Astrocyte of the cerebellum (primary cell): ENCODE measurements around the gene TPSG1.
A peak's percentile ranks its signal among the peaks of the same experiment; 100 is the strongest.

Experiments
- DNase-seq: peaks from one replicate; pipeline ENCODE4 v3.0.0-alpha.2; 2011; ENCODE audit warnings: low read depth
- H3K4me3 ChIP-seq: 2 replicates; pipeline ENCODE4 v1.5.1; 2011; ENCODE audit warnings: mild to moderate bottlenecking, low read depth, low read length, moderate library complexity
- in situ Hi-C: cut with HindIII; loops from 2 replicates; pipeline ENCODE4 v1.10.0; 2017; ENCODE audit warnings: low sequenced_read_pairs
- TF ChIP-seq, protein P1 (sequence below): IDR thresholded peaks from 2 replicates; pipeline ENCODE4 v1.5.1; 2012; ENCODE audit warnings: low read length, low read depth, moderate library complexity, mild to moderate bottlenecking; ENCODE audit errors: missing control alignments

The TPSG1 gene

DNA sequence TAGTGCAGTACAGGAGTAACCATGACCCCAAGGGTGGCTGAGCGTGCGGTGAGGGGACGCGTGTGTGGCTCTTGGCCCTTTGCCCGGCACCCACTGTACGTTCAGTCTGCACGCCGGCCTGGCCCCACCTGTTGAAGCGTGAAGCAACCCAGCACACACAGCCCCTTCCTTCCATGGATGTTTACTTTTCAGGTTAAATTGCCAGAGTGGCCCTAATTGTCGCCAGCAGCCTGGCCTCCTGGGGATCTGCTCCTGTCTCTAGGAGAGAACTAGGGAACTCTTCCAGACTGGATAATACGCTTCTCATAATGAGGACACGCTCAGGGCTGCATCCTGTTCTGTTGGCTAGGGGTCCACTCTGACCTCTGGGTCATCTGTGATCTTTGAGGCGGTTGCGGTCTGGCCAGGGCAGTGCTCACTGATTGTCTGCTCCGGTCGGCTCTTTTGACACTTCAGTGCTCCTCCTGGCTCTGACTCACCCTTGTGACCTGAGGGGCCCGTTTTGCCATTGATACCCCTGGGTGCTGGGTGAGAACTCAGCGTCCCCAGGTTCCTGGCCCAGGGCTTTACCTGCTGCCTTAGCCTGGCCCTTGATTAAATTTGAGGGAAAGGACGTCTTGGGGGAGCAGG is 27.7 kb downstream of the TPSG1 start:
- H3K4me3 ChIP-seq = no peak overlapping the region
- in situ Hi-C loops = no loop called here
- no peak for DNase-seq
- TF ChIP-seq, protein P1, sequence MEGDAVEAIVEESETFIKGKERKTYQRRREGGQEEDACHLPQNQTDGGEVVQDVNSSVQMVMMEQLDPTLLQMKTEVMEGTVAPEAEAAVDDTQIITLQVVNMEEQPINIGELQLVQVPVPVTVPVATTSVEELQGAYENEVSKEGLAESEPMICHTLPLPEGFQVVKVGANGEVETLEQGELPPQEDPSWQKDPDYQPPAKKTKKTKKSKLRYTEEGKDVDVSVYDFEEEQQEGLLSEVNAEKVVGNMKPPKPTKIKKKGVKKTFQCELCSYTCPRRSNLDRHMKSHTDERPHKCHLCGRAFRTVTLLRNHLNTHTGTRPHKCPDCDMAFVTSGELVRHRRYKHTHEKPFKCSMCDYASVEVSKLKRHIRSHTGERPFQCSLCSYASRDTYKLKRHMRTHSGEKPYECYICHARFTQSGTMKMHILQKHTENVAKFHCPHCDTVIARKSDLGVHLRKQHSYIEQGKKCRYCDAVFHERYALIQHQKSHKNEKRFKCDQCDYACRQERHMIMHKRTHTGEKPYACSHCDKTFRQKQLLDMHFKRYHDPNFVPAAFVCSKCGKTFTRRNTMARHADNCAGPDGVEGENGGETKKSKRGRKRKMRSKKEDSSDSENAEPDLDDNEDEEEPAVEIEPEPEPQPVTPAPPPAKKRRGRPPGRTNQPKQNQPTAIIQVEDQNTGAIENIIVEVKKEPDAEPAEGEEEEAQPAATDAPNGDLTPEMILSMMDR = no peak

DNA sequence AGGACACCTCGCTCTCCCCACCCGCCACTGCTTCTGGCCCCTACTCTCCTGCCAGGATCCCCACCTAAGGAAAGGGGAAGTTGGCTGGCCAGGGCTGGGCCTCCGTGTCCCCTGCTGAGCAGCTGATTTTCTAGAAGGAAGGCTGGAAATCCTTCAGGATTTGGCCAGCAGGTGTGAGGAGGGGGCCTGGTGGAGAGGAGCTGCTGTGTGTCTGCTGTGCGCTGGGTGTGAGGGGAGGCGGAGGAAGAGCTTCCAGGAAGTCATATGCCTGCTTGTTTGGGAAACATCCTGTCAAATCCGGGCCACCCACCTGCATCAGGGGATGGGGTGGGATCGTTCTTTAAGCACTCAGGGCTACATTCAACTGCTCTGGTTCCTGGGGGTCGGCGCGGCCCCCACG is 28.6 kb downstream of the TPSG1 start:
- no peak for DNase-seq
- TF ChIP-seq, protein P1 = no peak
- H3K4me3 ChIP-seq = no peak overlapping the region
- in situ Hi-C loops = no loop called here

DNA sequence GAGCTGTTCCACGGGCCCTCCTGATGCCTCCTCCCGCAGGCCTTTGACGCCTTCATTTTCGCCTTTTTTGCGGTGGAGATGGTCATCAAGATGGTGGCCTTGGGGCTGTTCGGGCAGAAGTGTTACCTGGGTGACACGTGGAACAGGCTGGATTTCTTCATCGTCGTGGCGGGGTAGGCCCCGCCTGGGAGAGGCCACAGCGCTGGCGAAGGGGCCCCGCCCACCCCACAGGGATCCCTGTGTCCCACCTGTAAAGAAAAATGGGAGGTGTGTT is 29.7 kb downstream of the TPSG1 start:
- in situ Hi-C loops = no loop called here
- no peak overlapping the region for H3K4me3 ChIP-seq
- TF ChIP-seq, protein P1 = no peak
- DNase-seq = no peak

DNA sequence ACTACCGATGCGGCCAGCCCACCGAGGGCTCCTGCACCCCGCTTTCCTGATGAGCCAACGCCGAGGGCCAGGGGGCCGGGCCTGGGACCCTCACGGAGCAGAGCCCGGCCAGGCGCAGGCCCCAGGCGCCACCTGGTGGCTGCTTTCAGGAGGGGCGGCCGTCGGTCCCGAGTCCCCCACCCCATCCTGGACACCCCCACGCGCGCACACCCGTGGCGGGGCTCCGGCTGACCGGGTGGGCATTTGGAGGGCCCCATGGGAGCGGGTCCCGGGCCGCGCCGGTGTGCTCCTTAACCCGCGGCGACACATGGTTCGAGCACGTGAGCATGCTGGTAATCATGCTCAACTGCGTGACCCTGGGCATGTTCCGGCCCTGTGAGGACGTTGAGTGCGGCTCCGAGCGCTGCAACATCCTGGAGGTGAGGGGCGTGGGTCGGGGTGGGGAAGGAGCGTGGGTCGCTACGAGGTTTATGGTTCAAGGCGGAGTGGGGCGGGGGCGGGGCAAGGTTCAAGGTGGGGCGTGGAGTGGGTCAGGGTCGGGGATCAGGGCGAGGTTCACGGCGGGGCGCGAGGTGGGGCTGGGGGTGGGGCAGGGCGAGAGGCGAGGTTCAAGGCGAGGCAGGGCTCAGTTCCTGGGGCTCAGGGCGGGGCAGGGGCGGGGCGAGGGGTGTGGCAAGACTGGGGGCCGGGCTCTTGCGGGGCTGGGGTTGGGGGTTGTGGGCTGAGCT is 30.2 kb downstream of the TPSG1 start:
- in situ Hi-C loops = no loop called here
- TF ChIP-seq, protein P1 = peak; percentile 61
- DNase-seq = no peak
- H3K4me3 ChIP-seq = no peak overlapping the region

DNA sequence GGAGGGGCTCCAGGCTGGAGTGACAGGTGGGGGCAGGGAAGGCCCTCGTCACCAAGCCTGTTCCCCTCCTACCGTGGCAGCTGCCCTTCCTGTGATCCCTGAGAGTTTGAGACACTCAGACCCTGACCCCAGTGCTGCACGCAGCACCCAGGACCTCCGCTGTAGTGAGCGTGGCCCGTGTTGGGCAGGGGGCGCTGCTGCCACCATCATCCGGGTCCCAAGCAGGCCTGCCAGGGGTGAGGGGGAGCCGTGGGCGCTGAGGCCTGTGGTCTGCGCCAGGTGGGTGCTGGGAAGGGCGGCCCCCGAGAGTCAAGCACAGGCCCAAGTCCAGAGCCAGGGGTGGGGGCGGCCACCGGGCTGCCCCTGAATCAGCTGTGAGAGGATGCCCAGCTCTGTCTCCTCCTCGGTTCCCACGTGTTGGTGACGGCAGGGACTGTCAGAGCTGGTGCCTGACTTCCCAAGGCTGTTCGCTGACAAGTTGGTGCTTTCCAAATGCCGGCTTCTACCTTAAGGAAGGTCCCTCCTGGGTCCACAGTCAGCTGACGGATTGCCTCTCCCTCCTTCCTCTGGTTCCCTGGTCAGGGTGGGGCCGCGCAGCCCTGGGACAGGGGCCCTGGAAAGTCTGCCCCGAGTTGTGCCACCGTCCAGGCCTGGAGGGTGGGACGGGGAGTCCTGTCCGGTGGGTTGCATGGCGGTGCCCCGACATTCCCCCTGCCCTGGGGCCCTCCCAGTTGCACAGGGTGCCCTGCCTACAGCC is 31.1 kb downstream of the TPSG1 start:
- no peak overlapping the region for H3K4me3 ChIP-seq
- DNase-seq = no peak
- in situ Hi-C loops = no loop called here
- TF ChIP-seq, protein P1 = no peak

DNA sequence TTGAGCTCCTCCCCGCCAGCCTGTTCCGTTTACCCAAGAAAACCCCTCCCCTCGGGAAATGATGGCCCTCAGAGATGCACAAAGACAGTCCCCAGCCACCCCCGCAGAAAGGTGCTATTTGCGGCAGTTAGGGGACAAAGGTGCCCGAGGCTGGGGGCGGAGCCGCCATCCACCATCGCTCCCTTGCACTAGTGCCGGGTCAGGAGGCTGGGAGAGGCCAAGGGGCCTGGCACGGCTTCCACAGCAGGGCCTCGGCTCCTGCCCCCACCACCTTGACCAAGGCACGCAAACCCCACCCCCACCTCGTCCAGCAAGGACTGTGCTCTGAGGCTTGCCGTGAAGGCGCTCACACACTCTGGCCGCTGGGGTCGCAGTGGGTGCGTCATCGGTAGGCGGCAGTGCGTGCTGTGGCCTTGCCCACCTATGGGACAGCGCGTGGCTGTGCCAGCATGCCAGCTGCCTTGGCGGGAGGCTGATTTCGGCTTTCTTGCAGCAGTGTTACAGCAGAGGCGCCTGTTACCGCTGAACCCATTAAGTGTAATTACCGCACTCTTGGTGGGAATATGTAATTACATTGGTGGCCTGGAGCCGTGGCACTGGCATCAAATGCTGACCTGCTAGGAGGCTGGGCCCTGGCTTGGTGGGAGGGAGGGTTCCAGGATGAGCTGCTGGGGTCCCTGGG is 31.8 kb downstream of the TPSG1 start:
- no peak overlapping the region for H3K4me3 ChIP-seq
- in situ Hi-C loops = no loop called here
- TF ChIP-seq, protein P1 = no peak
- no peak for DNase-seq
